ENCODE results near the gene FAM120A. TPM values are rescaled to one million over a fixed set of nuclear protein-coding genes. Genes with fewer than 3 reads are reported as not detected.
A peak's percentile ranks its signal among the peaks of the same experiment; 100 is the strongest.
"Not testable (repeated sequence)": the region's sequence is repeated elsewhere in the genome, so short reads cannot be mapped to it uniquely, and the experiment has no call there.

The FAM120A gene, protein sequence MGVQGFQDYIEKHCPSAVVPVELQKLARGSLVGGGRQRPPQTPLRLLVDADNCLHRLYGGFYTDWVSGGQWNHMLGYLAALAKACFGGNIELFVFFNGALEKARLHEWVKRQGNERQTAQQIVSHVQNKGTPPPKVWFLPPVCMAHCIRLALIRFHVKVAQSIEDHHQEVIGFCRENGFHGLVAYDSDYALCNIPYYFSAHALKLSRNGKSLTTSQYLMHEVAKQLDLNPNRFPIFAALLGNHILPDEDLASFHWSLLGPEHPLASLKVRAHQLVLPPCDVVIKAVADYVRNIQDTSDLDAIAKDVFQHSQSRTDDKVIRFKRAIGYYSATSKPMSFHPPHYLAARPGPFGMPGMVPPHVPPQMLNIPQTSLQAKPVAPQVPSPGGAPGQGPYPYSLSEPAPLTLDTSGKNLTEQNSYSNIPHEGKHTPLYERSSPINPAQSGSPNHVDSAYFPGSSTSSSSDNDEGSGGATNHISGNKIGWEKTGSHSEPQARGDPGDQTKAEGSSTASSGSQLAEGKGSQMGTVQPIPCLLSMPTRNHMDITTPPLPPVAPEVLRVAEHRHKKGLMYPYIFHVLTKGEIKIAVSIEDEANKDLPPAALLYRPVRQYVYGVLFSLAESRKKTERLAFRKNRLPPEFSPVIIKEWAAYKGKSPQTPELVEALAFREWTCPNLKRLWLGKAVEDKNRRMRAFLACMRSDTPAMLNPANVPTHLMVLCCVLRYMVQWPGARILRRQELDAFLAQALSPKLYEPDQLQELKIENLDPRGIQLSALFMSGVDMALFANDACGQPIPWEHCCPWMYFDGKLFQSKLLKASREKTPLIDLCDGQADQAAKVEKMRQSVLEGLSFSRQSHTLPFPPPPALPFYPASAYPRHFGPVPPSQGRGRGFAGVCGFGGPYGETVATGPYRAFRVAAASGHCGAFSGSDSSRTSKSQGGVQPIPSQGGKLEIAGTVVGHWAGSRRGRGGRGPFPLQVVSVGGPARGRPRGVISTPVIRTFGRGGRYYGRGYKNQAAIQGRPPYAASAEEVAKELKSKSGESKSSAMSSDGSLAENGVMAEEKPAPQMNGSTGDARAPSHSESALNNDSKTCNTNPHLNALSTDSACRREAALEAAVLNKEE
- polyA plus RNA-seq (2013, experiment 1 of 2; ENCODE audit: insufficient read length) = 84.8 TPM
- 86.9 TPM for polyA plus RNA-seq (2013, experiment 2 of 2; ENCODE audit: insufficient read length)

DNA sequence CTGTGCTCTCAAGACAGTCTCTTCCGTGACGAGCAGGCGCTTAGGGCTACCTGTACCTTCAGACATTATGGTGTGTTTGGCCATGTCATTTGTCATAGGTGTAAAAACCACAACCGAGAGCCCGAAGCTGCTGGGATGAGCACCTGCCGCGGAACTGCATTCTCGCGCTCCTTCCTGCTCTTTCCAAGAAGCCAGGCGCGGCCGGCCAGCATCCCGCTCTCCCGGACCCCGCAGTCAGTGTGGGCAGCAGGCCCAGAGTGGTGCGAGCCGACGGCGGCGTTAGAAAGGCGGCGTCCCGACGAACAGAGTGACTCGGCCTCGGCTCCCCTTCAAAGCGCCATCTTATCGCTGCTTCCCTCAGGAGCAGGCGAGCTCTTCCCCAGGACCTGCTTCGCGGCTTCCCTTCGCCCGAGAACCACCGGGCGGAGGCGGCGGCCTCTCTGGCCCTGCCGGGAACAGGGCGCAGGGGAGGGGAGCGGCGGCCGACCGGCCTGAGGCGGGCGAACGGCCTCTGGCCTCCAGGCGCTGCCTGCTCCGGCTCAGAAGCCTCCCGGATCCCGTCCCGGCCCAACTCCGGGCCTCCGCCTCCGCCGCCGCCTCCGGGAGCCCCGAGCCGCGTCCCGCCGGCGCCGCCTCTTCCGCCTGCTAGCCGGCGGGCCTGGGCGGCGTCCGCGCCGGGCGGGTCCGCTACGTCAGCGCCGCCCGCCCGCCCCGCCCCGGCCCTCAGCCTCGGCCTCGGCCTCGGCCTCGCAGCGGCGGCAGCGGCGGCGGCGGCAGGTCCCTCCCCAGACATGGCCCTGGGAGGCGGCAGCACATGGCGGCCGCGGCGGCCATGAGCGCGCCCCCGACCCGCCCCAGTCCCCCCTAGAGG, at the start of gene FAM120A:
Gene FAM120A, plus strand, starts transcription at position 741 of the 871 bp plus-strand sequence. CDS start 231 bp downstream, outside the sequence.
- peak; percentile 86 for DNase-seq

GRCh38 chr9:93406371-93406770, 45.1 kb upstream of the FAM120A start:
- DNase-seq = no peak

GRCh38 chr9:93413530-93413929, 38.0 kb upstream of the FAM120A start:
- no peak for DNase-seq

GRCh38 chr9:93415176-93415690, 36.3 kb upstream of the FAM120A start:
- no peak for DNase-seq

DNA sequence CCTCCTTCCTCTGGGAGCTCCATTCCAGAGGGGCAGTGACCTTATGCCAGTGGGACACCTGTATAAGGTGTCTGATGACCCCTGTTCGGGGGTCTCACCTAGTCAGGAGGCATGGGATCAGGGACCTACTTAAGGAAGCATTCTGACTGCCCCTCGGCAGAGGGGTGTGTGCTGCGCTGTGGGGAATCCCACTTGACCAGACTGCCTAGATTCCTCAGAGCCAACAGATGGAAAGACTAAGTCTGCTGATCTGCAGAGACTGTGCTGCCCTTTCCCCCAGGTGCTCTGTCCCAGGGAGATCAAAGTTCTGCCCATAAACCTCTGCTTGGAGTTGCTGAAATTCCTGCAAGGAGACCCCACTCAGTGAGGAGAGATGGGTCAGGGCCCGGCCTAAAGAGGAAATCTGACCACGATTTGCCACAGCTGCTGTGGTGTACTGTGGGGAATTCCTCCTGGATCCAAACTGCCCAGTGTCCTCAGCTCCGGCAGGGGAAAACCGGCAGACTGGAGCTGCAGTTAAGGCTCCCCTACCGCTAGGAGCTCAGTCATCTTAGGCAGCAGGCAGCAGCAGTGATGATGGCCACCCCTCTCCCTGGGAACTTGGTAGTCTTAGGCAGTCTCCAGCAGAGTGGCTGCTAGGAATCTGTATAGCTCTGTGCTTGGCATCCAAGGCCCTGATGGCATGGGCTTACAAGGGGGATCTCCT, 34.8 kb upstream of the FAM120A start:
- no peak for DNase-seq

GRCh38 chr9:93417538-93417937, 33.9 kb upstream of the FAM120A start:
- no peak for DNase-seq

DNA sequence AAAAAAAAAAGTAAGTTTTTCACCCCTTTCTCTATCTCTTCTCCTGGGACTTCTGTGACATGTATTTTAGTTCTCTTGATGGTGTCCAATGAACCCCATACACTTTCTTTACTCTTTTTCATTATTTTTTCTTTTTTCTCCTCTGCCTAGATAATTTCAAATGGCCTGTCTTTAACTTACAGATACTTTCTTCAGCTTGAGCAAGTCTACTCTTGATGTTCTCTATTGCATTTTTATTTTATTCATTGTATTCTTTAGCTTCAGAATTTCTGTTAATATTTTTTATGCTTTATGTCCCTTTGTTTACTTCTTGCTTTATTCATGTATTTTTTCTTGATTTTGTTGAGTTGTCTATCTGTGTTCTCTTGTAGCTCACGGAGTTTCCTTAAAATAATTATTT, 32.5 kb upstream of the FAM120A start:
- no peak for DNase-seq

- DNase-seq = no peak
Measured at GRCh38 chr9:93422977-93423616, 28.4 kb upstream of the FAM120A start.

- DNase-seq = no peak
Measured at GRCh38 chr9:93427655-93428379, 23.7 kb upstream of the FAM120A start.

- no peak for DNase-seq
Measured at GRCh38 chr9:93431539-93432105, 19.9 kb upstream of the FAM120A start.

DNA sequence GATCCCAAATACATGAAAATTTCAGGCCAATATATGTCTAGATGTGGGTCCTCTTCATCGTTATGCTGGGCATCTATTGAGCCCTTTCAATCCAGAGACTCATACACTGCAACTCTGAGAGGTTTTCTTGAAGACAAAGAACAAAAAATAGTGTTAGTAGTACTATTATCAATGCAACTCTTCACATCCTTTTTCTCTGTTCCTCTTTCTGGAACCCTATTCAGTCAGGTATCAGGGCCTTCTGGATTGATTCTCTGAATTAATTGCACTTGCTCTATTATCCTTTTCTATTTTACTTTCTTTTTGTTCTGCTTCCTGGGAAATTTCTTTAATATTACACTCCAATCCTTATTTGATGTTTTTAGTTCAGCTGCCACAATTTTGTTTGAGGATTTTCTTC, 18.5 kb upstream of the FAM120A start:
- no peak for DNase-seq

GRCh38 chr9:93434056-93434455, 17.4 kb upstream of the FAM120A start:
- no peak for DNase-seq

DNA sequence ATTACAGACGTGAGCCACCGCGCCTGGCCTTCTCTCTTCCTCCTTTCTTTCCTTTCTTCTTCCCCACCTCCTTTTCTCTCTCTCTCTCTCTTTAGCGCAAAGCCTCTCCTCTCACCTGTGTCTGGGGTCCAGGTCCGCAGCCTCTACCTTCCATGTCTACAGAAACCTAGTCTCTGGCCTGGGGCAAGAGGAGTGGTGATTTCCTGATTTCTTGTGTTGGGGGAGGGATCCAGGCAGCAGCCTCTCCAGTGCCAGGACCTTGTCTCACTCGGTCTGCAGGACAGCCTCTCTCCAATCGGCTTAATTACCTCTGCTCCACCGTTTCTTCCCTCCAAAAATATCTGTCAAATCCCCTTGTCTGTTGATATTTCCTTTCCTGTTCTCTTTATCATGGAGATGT, 16.1 kb upstream of the FAM120A start:
- no peak for DNase-seq

DNA sequence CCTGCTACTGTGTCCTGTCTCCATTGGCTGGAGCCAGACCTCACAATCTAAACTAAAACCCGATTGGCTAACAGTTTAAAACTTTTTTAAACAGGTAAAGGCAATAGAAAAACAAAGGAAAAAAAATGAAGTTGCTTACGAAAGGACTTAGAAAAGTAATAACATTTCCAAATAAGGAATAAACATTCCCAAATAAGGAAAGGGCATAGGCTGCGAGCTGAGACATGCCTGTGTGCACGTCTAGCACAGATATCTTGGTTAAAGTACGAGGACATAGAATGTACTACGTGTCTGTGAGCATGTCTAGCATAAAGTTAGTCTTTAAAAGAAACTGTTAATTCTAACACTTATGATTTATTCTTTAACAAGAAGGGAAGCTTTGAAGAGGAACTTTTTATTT, 15.3 kb upstream of the FAM120A start:
- DNase-seq = no peak

- no peak for DNase-seq
Measured at GRCh38 chr9:93436655-93437407, 14.7 kb upstream of the FAM120A start.

DNA sequence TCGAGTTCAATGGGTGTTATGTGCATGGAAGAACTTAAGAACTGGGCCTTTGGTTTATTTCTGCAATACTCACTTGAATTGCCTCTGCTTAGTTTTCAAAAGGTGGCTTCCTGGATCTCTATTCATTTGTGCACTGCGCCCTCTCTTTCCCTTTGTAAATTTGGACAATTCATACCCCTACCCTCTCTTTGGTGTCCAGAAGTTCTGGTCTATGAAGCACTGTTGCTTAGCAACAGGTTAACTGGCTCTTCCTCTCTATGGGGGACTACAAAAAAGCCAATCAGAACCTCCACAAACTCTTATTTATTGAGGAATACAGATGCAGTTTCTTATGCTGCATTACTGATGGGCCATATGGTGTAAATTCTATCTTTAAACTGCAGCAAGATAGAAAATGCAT, 13.5 kb upstream of the FAM120A start:
- DNase-seq = no peak

GRCh38 chr9:93439301-93439700, 12.2 kb upstream of the FAM120A start:
- not testable (repeated sequence) for DNase-seq

GRCh38 chr9:93440896-93441580, 10.4 kb upstream of the FAM120A start:
- DNase-seq = no peak

All from fibroblast of skin of back (primary cell).